GM19193 (cell line): ENCODE results near the gene GPRIN3.

Experiments
- POLR2A ChIP-seq: IDR thresholded peaks from 4 replicates; pipeline ENCODE4 v1.6.1; 2011; ENCODE audit not compliant: insufficient read depth, insufficient read length; ENCODE audit errors: extremely low read depth

GPRIN3 gene

DNA sequence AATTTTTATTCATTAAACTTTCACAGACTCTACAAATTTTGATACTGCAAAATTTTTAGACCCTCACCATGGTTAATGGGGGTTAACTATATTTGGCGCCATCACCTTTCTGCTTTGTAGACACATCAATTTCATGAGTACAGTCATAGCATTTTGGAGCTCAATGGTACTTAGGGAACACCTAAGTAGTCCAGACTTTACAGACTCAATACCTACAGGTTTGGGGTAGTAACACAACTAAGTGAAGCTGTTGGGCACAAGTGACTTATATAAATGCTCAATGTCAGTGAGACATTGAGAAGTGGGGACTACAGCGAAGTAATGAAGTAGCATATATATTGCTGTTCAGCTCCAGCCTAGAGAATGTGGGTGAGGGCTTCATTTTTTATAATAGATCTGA is 7.5 kb downstream of the GPRIN3 start:
- no peak for TF ChIP-seq POLR2A

DNA sequence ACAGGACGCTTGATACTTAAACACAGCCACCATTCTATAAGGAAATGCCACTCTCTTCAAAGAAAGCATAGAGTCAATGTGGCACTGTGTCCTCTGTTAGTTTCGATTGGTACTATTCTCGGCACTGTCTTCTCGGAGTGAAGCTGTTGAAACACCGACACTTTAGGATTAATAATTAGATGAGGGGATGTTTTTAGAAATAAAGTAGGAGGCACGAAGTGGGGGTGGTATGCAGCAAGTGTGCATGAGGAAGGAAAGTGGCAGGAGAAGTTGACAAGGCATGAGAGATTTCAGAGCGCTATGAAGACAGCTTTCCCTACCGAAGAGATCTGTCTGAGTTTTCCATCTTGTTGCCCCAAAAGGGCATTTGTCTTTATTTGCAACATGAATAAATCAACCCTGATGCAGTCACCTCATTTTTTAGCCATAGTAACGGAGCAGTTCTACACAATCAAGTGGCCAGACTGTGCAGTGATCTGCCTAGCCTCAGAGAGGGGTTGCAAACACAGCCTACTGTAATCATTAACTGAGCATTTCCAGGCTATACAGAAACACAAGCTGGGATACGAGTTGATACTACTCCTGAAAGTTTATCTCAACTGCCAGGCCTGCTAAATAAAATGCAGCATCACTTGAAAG is 8.3 kb downstream of the GPRIN3 start:
- TF ChIP-seq POLR2A: no peak

DNA sequence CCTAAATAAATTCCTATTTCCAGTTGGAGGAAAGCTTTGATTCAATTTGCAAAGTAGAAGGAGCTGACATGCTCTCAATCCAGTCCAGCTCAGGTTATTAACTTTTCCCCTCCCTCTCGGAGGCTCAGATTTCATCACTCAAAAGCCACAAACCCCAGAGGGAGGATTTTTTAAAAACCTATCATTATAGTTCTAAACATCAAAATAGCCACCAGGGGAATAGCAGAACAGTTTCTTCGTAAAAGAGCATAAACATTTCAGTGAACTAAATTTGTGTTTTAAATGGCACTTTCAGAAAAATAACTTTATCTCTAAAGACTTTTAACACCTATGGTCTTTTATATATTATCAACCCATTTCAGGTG is 8.8 kb downstream of the GPRIN3 start:
- no peak for TF ChIP-seq POLR2A

DNA sequence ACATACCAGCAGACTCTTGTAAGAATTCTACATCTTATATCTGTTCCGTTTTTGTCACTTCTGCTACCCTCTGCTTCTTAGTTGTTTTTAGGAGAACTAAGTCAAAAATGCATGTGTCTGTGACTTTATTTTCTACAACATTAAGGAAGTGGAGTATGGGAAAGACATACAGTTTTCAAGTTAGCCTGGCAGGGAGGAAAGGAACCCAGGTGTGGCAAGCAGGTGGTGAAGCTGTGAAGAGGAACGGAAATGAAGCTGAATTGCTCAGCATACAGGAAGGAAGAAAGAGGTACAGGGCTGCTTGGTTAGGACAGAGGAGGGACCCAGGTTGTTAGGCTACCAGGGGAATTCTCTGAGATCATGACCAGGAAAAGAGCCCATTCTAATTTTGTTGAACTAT is 9.4 kb downstream of the GPRIN3 start:
- no peak for TF ChIP-seq POLR2A

DNA sequence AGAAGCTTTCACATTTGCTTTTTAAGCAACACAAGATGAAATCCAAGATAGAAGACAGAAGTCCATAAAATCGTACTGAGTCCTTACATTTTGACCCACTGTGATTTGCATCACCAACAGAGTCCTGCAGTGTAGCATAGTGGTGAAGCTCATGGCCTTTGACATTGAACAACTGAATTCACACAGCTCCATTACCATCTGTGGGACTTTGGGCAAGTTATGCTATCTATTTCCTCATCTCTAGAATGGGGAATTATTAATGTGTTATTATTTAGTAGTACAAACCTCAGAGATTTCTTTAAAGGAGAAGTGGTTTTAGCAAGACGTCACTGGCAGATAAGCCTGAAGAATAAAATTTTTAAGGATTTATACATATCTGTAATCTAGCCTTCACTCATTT is 10.7 kb downstream of the GPRIN3 start:
- no peak for TF ChIP-seq POLR2A

DNA sequence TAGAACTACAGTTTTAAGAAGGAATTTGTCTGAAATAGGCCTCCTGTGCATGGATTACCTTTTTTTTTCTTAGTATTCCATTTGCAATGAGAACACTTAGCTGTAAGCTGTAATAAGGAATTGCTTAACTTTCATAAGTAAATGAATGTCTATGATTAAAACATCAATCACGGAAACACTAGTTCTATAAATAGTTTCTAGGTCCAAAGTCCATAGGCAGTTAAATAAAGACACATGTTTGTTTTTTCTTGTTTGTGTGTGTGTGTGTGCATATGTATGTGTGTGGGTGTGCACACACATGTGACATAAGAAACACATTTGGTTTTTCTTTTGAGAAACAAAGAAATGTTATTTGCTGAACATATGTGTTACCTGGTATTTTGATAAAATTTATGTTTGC is 11.2 kb downstream of the GPRIN3 start:
- no peak for TF ChIP-seq POLR2A

DNA sequence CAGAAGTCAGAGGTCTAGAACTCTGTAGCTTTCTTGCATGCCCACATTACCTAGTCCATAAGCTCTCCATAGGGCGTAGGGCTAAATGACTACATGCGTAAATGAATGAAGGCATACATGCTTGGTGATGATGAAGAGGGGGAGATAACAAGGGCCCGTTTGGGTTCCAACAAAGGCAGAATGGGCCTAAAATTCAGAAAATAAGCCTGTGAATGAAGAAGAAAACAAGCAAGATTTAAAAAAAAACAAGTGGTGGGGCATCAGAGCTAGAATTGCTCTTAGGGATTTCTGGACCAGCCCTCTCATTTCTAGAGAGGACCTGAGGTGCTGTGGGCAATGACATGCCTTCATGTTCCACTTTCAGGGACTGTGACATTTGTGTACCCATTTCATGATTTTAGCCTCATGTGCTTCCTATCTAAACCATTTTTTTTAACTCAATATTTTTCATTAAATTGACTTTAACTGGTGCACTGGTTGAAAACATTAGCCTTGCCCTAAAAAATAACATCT is 12.1 kb downstream of the GPRIN3 start:
- no peak for TF ChIP-seq POLR2A

DNA sequence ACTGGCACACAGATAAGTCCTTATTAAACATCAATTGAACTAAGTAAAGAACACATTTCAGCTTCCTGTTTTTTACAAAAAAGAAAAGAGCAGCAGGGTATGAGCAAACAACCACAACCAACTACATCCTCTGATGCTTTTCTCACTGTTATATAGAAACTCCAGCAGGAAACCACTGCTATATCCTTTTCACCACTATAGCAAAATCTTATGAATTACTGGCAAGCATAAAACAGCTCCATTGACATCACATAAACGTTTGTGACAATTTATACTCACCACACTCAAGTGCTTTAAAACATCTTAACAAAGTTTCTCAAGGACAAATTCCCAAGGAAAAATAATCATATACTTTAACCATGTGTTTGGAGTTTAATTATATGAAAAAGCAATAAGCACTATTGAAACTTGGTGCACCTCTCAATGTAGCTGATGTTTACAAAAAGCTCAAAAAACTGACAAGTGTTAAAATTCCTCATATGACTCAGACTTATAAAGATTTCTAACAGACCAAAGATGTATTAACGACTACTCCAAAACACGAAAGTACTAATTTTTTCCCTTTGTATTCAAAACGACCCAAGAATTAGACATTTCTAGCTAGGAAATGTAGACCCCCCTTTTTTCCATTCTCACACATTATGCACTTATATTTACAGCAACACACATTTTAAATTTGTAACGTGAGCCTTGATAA is 12.9 kb downstream of the GPRIN3 start:
- TF ChIP-seq POLR2A: no peak

DNA sequence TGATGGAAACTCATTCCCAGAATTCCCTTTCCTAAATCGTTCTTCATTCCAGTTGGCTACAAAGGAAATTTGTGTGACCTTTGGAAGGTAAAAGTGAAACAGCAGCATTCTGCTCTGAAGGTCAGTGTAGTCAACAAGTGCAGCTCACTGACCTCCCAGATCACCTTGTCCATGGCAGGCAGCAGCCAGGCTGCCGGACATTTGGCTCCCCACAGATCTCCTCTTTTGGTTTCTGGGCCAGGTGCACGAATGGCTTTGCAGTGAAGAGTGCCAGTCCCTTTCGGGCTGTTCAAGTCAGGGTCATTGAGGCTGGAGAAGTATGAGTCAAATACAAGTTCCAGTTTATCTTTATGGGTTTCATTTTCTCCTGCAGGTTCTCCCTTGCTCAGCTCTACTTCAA is 14.3 kb downstream of the GPRIN3 start:
- TF ChIP-seq POLR2A: no peak

DNA sequence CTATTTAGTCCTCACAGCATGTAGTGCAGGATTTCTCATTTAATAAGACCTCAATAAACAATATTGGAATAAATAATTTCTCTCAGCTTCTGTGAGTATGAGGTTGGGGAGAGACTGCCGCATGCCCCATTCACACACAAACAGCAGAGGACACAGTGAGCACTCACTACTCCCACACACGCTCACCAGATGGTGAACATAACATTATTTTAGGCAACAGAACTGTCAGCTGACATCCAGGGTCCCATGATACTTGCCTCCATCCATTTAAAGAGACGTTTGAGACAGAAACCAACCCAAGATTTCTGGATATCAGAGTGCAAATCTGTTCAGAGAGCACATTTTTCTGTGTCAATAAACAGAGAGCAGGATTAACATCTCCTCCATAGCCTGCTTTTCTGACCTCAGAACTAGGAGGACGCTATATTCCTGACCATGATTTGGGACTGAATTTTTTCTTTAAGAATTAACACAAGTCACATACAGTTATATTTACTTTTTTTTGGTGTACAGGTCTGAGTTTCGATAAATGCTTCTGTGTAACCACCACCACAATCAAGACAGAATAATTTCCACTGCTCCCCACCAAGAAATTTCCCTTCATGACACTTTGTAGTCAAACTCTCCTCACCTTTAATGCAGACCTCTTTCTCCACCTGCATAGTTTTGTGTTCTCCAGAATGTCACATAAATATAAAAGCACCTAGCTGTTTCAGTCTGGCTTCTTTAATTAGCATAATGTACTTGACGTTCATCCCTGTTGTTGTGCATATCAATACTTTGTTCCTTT is 16.7 kb downstream of the GPRIN3 start:
- TF ChIP-seq POLR2A: no peak

DNA sequence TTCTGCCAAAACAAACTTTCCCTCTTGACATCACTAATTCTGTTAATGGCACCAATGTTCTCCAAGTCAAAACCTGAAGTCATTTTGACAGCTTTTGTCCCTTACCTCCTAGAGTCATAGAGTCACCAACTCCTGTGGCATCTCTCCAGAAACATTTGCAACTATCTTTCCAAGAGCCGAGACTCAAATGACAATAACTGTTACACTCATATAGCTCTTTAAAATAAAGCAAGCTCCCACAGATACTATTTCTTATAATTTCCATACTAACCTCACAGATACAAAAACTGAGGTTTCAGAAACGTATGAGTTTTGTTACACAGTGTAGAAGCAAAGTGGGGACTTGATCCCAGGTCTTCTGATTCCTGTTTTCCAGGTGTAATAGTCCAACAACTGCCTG is 18.3 kb downstream of the GPRIN3 start:
- no peak for TF ChIP-seq POLR2A

DNA sequence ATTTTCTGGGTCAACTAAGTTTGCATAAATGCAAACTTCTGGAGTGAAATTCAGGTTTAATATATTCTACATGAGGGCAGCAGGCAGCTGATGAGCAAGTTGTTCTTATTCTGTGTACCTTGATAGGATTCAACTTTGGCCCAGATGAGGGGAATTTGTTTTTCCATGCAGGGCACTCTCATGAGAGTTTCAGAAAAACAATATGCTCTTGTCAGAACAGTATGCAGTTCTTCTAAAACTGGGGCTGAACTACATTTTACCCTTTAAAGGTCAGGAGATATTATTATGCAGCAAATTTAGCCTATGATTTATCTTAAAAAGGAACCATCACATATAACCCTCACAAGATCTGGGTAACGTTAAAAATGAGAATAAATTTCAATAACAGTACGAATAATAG is 19.2 kb downstream of the GPRIN3 start:
- TF ChIP-seq POLR2A: no peak

DNA sequence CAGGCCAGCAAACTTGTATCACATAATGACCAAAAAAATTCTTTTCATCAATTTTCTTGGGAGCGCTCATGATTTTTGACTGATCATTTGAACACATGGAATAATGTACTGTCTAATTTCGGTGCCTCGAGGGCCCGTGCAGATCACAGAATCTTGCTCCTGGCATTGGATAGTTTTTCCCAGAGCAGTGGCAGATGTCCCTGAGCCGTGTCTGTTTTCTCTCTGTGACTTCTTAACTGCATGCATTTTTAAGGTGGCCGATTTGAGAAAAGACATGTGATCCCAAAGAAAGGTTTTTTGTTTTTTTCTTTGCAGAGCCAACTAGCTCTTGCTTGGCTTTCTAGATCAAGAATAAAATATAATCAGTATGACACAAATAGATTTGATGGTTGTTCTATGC is 19.7 kb downstream of the GPRIN3 start:
- no peak for TF ChIP-seq POLR2A

DNA sequence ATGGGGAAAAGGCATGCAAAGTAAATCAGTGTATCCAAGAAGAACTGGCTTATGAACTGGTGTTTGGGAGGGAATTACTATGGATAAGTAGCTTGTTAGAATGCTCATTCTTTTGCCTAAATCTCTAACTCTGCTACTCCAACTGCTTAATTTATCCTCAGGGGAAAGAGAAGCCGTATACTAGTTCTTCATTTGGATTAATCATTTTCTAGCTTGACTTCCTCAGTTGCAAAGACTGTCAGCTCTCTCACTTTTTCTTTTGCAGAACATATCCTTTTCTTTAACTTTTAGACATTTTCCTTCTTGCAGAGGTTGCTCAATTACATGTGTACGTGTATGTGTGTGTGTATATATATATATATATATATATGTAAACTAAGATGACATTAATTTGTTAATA is 21.9 kb downstream of the GPRIN3 start:
- TF ChIP-seq POLR2A: no peak

DNA sequence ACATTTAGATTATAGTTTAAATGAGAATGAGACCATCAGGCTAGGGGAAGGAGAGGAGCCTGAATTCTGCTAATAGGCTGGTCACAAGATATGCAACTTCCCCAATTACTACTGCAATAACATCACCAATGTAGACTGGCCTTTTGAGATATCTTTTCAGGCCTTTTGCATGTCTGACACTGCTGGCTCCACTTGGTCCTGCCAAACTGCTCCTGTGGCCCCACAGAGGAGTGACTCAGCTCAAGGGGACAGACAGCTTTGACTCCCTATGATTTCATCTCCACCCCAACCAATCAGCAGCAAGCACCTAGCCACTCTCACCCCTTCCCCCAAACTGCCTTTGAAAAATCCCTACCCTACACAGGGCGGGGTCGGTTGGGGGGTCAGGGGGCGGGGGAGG is 22.8 kb downstream of the GPRIN3 start:
- TF ChIP-seq POLR2A: no peak

DNA sequence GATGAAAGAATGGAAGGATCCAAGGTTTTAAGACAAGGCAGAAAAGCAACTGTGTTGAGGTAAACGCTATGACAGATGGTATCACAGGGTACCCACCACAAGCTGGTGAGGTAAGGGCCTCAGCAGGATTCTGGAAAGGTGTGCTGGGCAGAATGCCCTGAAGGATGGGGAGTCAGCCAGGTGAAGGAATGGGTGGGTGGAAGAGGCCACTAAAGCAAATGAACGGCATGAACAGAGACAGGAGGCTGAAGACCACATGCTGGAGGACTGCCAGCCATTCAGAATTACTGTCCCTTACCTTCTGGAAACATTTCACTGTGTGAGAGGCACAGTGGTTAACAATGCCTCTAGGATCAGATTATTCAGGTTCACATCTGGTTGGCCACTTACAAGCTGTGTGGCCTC is 23.6 kb downstream of the GPRIN3 start:
- no peak for TF ChIP-seq POLR2A
